HG03469 (cell line): Measurements from ENCODE around the gene LRRN4CL.

Experiments used
- ATAC-seq: cut with Tn5 transposase; IDR thresholded peaks from one replicate; pipeline ENCODE4 v1.9.1; 2021; ENCODE audit warnings: mild to moderate bottlenecking, moderate library complexity, moderate number of reproducible peaks; ENCODE audit not compliant: unreplicated experiment

LRRN4CL gene

GRCh38 chr11:62648185-62648966 lies 41.0 kb downstream of the LRRN4CL start:
- no peak for ATAC-seq

GRCh38 chr11:62647609-62648005 lies 41.7 kb downstream of the LRRN4CL start:
- no peak for ATAC-seq

- no peak for ATAC-seq
Measured at GRCh38 chr11:62646825-62647608, 42.3 kb downstream of the LRRN4CL start.

- ATAC-seq: peak; percentile 68
Measured at GRCh38 chr11:62645946-62646824, 43.1 kb downstream of the LRRN4CL start, which contains the start of gene GANAB. Gene GANAB, minus strand, starts transcription at chr11:62646613. Its CDS starts 14 bp downstream, at chr11:62646599.

- no peak for ATAC-seq
Measured at GRCh38 chr11:62645671-62645945, 43.7 kb downstream of the LRRN4CL start.

GRCh38 chr11:62644220-62644619 lies 45.1 kb downstream of the LRRN4CL start:
- ATAC-seq: no peak
